ENCODE measurements around the gene CFAP77. TPM values are rescaled to one million over a fixed set of nuclear protein-coding genes. Genes with fewer than 3 reads are reported as not detected.

The CFAP77 gene
- total and polyA plus RNA-seq, 2 of the 13 experiments (the other 11 are each of a cell fraction or from before 2014, with no cell fraction given) = not detected

GRCh38 chr9:132411091-132411508, 1.1 kb downstream of the CFAP77 start (continued):
- TF ChIP-seq ZBTB44 (CRISPR knock-in tag; IDR thresholded peaks at IDR 0.05) = no peak
- peak; percentile 48; the same call in 1 of the 2 replicates for TF ChIP-seq KDM2A (CRISPR knock-in tag; IDR thresholded peaks at IDR 0.05; ENCODE audit: borderline replicate concordance, low read depth)
- TF ChIP-seq DBP (CRISPR knock-in tag; IDR thresholded peaks at IDR 0.05; ENCODE audit: not compliant biosample characterization) = no peak
- 0 out of 2 replicates have a peak, but pooled peaks have one; percentile 14 for TF ChIP-seq ZMYM3 (CRISPR knock-in tag; IDR thresholded peaks at IDR 0.05)
- no peak for TF ChIP-seq FOXM1 (CRISPR knock-in tag; IDR thresholded peaks at IDR 0.05)
- no peak for TF ChIP-seq RFXANK (CRISPR knock-in tag; IDR thresholded peaks at IDR 0.05)
- TF ChIP-seq CENPT (CRISPR knock-in tag; IDR thresholded peaks at IDR 0.05; ENCODE audit: low read depth) = no peak
- TF ChIP-seq ZNF205 (CRISPR knock-in tag; IDR thresholded peaks at IDR 0.05) = 0 out of 2 replicates have a peak, but pooled peaks have one; percentile 13
- no peak for TF ChIP-seq ZNF251 (CRISPR knock-in tag; IDR thresholded peaks at IDR 0.05)
- no peak for TF ChIP-seq NCOA5 (CRISPR knock-in tag; IDR thresholded peaks at IDR 0.05)
- TF ChIP-seq ZNF678 (CRISPR knock-in tag; IDR thresholded peaks at IDR 0.05) = no peak
- TF ChIP-seq ZNF687 (CRISPR knock-in tag; IDR thresholded peaks at IDR 0.05) = 0 out of 2 replicates have a peak, but pooled peaks have one; percentile 16
- no peak for TF ChIP-seq ZNF264 (CRISPR knock-in tag; IDR thresholded peaks at IDR 0.05)
- TF ChIP-seq SAP130 (CRISPR knock-in tag; IDR thresholded peaks at IDR 0.05; ENCODE audit: low read depth) = 0 out of 2 replicates have a peak, but pooled peaks have one; percentile 17
- TF ChIP-seq PRDM15 (CRISPR knock-in tag; IDR thresholded peaks at IDR 0.05) = no peak
- TF ChIP-seq BCL3 (CRISPR knock-in tag; IDR thresholded peaks at IDR 0.05) = no peak
